H1 (cell line): ENCODE results near the gene SMYD3. TPM values are rescaled to one million over a fixed set of nuclear protein-coding genes. Genes with fewer than 3 reads are reported as not detected.

ENCODE experiments used
- CTCF ChIA-PET: fragments of 300-600 bp; sonication (Branson Sonifier 250); formaldehyde crosslinking; loops from one replicate; lab custom pipeline; 2021; ENCODE audit not compliant: partially characterized antibody; lab: Charles Lee
- POLR2A ChIA-PET: fragments of 300-600 bp; sonication (Branson Sonifier 250); formaldehyde crosslinking; loops from one replicate; lab custom pipeline; 2021; ENCODE audit warnings: inconsistent platforms; ENCODE audit not compliant: partially characterized antibody; lab: Charles Lee
- DNase-seq, 2 experiments: peaks; one replicate each; pipeline versions ENCODE4 v3.0.0 to v3.0.0-alpha.2; 2010 to 2022; ENCODE audit warnings: low spot score in 2 of 2, low read depth in 1 of 2, mixed read lengths in 1 of 2
- FAIRE-seq: peaks from 2 replicates; lab custom pipeline; 2011; peaks lifted over from hg19 to GRCh38; lab: Jason Lieb, UNC
- H2AFZ ChIP-seq: 2 replicates; pipeline ENCODE4 v1.8.1; 2012; ENCODE audit warnings: low read length, inconsistent platforms
- H2AK5ac ChIP-seq: 2 replicates; pipeline ENCODE4 v1.6.1; 2013; ENCODE audit warnings: low read depth, low read length
- H2BK120ac ChIP-seq: replicated peaks from 2 replicates; pipeline ENCODE3; 2013; ENCODE audit warnings: low read depth, low read length, inconsistent platforms
- H2BK12ac ChIP-seq: 2 replicates; pipeline ENCODE4 v1.6.1; 2013; ENCODE audit warnings: low read depth, low read length
- H2BK15ac ChIP-seq: 2 replicates; pipeline ENCODE4 v1.6.1; 2013; ENCODE audit warnings: low read length
- H2BK20ac ChIP-seq: 2 replicates; pipeline ENCODE4 v1.6.1; 2013; ENCODE audit warnings: low read length
- H2BK5ac ChIP-seq: 2 replicates; pipeline ENCODE4 v1.6.1; 2013; ENCODE audit warnings: low read depth, low read length
- H3K14ac ChIP-seq: 2 replicates; pipeline ENCODE4 v1.6.1; 2013; ENCODE audit warnings: inconsistent platforms; ENCODE audit not compliant: insufficient read length
- H3K18ac ChIP-seq: 2 replicates; pipeline ENCODE4 v1.6.1; 2013; ENCODE audit warnings: low read length; ENCODE audit errors: extremely low read depth
- H3K23ac ChIP-seq: 2 replicates; pipeline ENCODE4 v1.6.1; 2013; ENCODE audit warnings: inconsistent platforms; ENCODE audit not compliant: insufficient read length
- H3K23me2 ChIP-seq: 2 replicates; pipeline ENCODE4 v1.6.1; 2013; ENCODE audit warnings: low read depth, low read length
- H3K27ac ChIP-seq: 2 replicates; pipeline ENCODE4 v1.6.1; 2011; ENCODE audit warnings: low read depth, low read length, inconsistent platforms
- H3K27me3 ChIP-seq, 4 experiments: replicated peaks in 1 of 4; 1 replicate in 1 of 4; 2 replicates in 3 of 4; pipeline versions ENCODE4 v1.6.1 to v1.8.1; 2011 to 2013; ENCODE audit warnings: low read length in 3 of 4, mild to moderate bottlenecking in 3 of 4, inconsistent platforms in 2 of 4, mixed read lengths in 2 of 4, moderate library complexity in 1 of 4; ENCODE audit not compliant: control insufficient read depth in 3 of 4, insufficient read depth in 3 of 4; ENCODE audit errors: extremely low read depth in 1 of 4
- H3K36me3 ChIP-seq, 4 experiments: 2 replicates each; pipeline versions ENCODE4 v1.6.1 to v1.8.1; 2011 to 2013; ENCODE audit warnings: mild to moderate bottlenecking in 4 of 4, low read length in 3 of 4, moderate library complexity in 2 of 4, control low read depth in 1 of 4, inconsistent platforms in 1 of 4; ENCODE audit not compliant: insufficient read depth in 4 of 4, control insufficient read depth in 2 of 4
- H3K4ac ChIP-seq: replicated peaks from 2 replicates; pipeline ENCODE3; 2013; ENCODE audit warnings: low read length, low read depth, mixed read lengths, inconsistent platforms; ENCODE audit not compliant: insufficient read length
- H3K4me1 ChIP-seq, 4 experiments: replicated peaks in 1 of 4; 1 replicate in 1 of 4; 2 replicates in 3 of 4; pipeline versions ENCODE4 v1.6.1 to v1.8.1; 2011 to 2013; ENCODE audit warnings: low read length in 3 of 4, inconsistent platforms in 2 of 4, mixed read lengths in 1 of 4; ENCODE audit not compliant: insufficient read depth in 4 of 4, control insufficient read depth in 3 of 4
- H3K4me2 ChIP-seq, 2 experiments: 2 replicates each; pipeline versions ENCODE4 v1.6.1 to v1.8.1; 2011 to 2013; ENCODE audit warnings: low read depth in 2 of 2, low read length in 2 of 2, control low read depth in 1 of 2, inconsistent platforms in 1 of 2, mild to moderate bottlenecking in 1 of 2; ENCODE audit not compliant: insufficient read depth in 1 of 2
- H3K4me3 ChIP-seq, 4 experiments: fragments of 200-600, 300-600 bp in 1 of 4; sonication (generic), shearing (Covaris generic), sonication (Bioruptor Twin) in 1 of 4; 2 replicates each; pipeline versions ENCODE4 v1.5.1 to v1.8.1; 2011 to 2016; ENCODE audit warnings: low read length in 4 of 4, low read depth in 3 of 4, control low read depth in 2 of 4, inconsistent platforms in 2 of 4, mild to moderate bottlenecking in 2 of 4, mixed read lengths in 1 of 4, moderate library complexity in 1 of 4; ENCODE audit not compliant: insufficient read depth in 2 of 4; ENCODE audit errors: extremely low read depth in 1 of 4
- H3K56ac ChIP-seq: replicated peaks from 2 replicates; pipeline ENCODE3; 2013; ENCODE audit warnings: low read depth, mild to moderate bottlenecking, mixed read lengths, low read length, inconsistent platforms; ENCODE audit not compliant: insufficient read length
- H3K79me1 ChIP-seq: 2 replicates; pipeline ENCODE4 v1.6.1; 2013; ENCODE audit warnings: low read depth, low read length, control low read depth
- H3K79me2 ChIP-seq, 2 experiments: 2 replicates each; pipeline versions ENCODE4 v1.6.1 to v1.8.1; 2012 to 2013; ENCODE audit warnings: low read length in 2 of 2, mild to moderate bottlenecking in 2 of 2, inconsistent platforms in 1 of 2; ENCODE audit not compliant: insufficient read depth in 2 of 2, control insufficient read depth in 1 of 2
- H3K9ac ChIP-seq, 4 experiments: replicated peaks in 1 of 4; 1 replicate in 1 of 4; 2 replicates in 3 of 4; pipeline versions ENCODE4 v1.6.1 to v1.8.1; 2011 to 2013; ENCODE audit warnings: low read depth in 3 of 4, low read length in 3 of 4, control low read depth in 2 of 4, mild to moderate bottlenecking in 2 of 4, moderate library complexity in 2 of 4, inconsistent platforms in 1 of 4; ENCODE audit errors: extremely low read depth in 1 of 4
- H3K9me3 ChIP-seq, 2 experiments: 2 replicates each; pipeline versions ENCODE4 v1.6.1 to v1.8.1; 2012 to 2013; ENCODE audit warnings: mild to moderate bottlenecking in 2 of 2, moderate library complexity in 2 of 2, control low read depth in 1 of 2, inconsistent platforms in 1 of 2, low read depth in 1 of 2, low read length in 1 of 2, mixed read lengths in 1 of 2; ENCODE audit not compliant: insufficient read depth in 2 of 2
- H4K20me1 ChIP-seq, 2 experiments: replicated peaks in 1 of 2; 2 replicates each; pipeline versions ENCODE3 to v1.8.1; 2011 to 2013; ENCODE audit warnings: inconsistent platforms in 2 of 2, low read length in 2 of 2, mild to moderate bottlenecking in 1 of 2; ENCODE audit not compliant: insufficient read depth in 2 of 2, control insufficient read depth in 1 of 2
- H4K5ac ChIP-seq: 2 replicates; pipeline ENCODE4 v1.6.1; 2013; ENCODE audit warnings: low read length, low read depth, mixed read lengths, inconsistent platforms; ENCODE audit not compliant: insufficient read length
- H4K8ac ChIP-seq: 2 replicates; pipeline ENCODE4 v1.8.0; 2013; ENCODE audit warnings: mild to moderate bottlenecking, moderate library complexity, low read length, inconsistent platforms; ENCODE audit not compliant: insufficient read depth; ENCODE audit errors: extremely low read depth
- H4K91ac ChIP-seq: replicated peaks from 2 replicates; pipeline ENCODE3; 2013; ENCODE audit warnings: low read length, mixed read lengths, inconsistent platforms; ENCODE audit not compliant: insufficient read length
- CREB1 ChIP-seq: IDR thresholded peaks from 2 replicates; pipeline ENCODE4 v1.6.1; 2012; ENCODE audit warnings: inconsistent platforms
- CTBP2 ChIP-seq: IDR thresholded peaks from 2 replicates; pipeline ENCODE4 v1.7.0; 2011; ENCODE audit warnings: borderline replicate concordance, mild to moderate bottlenecking, moderate library complexity, mixed read lengths, low read length; ENCODE audit not compliant: insufficient read depth, insufficient read length
- JUND ChIP-seq: IDR thresholded peaks from 2 replicates; pipeline ENCODE4 v1.6.1; 2011; ENCODE audit warnings: mild to moderate bottlenecking, improper control_type of control experiment, low read length
- POLR2AphosphoS5 ChIP-seq: IDR thresholded peaks from 2 replicates; pipeline ENCODE4 v1.6.1; 2011; ENCODE audit warnings: low read depth, low read length
- WGBS, 2 experiments: shearing (Covaris generic) in 1 of 2; methylation state at CpG; one replicate each; pipeline versions ENCODE4 v1.1.6 to v1.1.7; 2013 to 2015; ENCODE audit warnings: low lambda C conversion rate in 2 of 2, mixed read lengths in 2 of 2, inconsistent platforms in 1 of 2, low coverage in 1 of 2, missing lambda C conversion rate in 1 of 2; ENCODE audit not compliant: insufficient replicate concordance in 2 of 2, insufficient coverage in 1 of 2, insufficient read length in 1 of 2; ENCODE audit errors: extremely low coverage in 1 of 2, missing lambda C conversion rate in 1 of 2; 5-methylcytosine and 5-hydroxymethylcytosine counted together
- polyA plus RNA-seq, 7 experiments: library from polyadenylated mRNA; depleted of rRNA in 3 of 7; stranded (reverse) in 5 of 7; unstranded in 2 of 7; fragments of >200 nt in 5 of 7; fragments of 200-250 nt in 2 of 7; gene quantifications; 1 replicate in 5 of 7; 2 replicates in 1 of 7; 4 replicates in 1 of 7; pipeline versions ENCODE4 v1.2.1 to v1.2.3, GENCODE V29; 2011 to 2013; ENCODE audit warnings: missing spikeins in 2 of 7, mixed read lengths in 2 of 7
- total RNA-seq: library from RNA; stranded (reverse); fragmentation: NEBNext Ultra II Directional; extraction: Animal tissue kit (Norgen Biotek cat#: 25700); gene quantifications from 2 replicates; pipeline ENCODE4 v1.2.1, GENCODE V29; 2021

SMYD3 gene
- total and polyA plus RNA-seq, 2 of the 8 experiments (the other 6 are each of a cell fraction or from before 2014, with no cell fraction given) = 17.3 to 25.4 TPM

DNA sequence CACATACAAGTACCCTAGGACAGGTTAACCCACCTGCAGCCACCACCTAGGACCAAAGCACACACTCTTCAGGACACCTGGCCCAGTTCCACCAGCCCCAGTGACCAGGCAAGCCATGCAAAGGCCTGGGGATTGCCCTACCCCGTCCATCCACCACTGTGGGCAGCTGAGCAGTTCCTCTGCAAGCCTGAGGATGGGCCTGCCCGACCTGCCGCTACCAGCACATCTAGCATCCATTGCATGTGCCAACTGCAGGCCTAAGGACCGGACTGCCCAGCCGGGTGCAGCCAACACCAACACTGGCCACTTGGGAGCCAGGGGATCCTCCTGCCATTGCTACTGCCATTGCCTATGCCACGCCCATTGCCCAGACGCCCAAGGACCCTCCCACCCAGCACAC, 558.3 kb downstream of the SMYD3 start:
- Histone ChIP-seq H3K56ac (no peak overlapping the region), H3K36me3 (no peaks in the 10 kb centered on the region), H2AFZ (no peak overlapping the region), H3K4me2 (no peak overlapping the region), H3K4me1 (no peaks in the 10 kb centered on the region), H3K27me3 (no peaks in the 10 kb centered on the region), H3K79me1 (no peaks in the 10 kb centered on the region), H3K23me2 (no peaks in the 10 kb centered on the region), H3K4me3 (no peak overlapping the region), H2AK5ac (no peak overlapping the region), H3K27ac (no peak overlapping the region), H2BK20ac (no peak overlapping the region), H3K18ac (no peak overlapping the region), H2BK5ac (0 out of 2 replicates have a peak overlapping the region, but pooled peaks have one; percentile 49), H3K23ac (no peak overlapping the region), H3K9me3 (no peaks in the 10 kb centered on the region), H4K8ac (peak overlapping the region; percentile 47; the same call in 1 of the 2 replicates), H2BK12ac (no peak overlapping the region; the same call in 1 of the 2 replicates), H4K91ac (peak overlapping the region; percentile 81), H4K20me1 (no peaks in the 10 kb centered on the region), H2BK120ac (no peak overlapping the region), H3K14ac (no peak overlapping the region), H4K5ac (no peak overlapping the region), H3K4ac (no peak overlapping the region), H3K79me2 (no peaks in the 10 kb centered on the region), H3K9ac (no peak overlapping the region), H2BK15ac (no peak overlapping the region)
- WGBS, 2 experiments = 97% methylated on average over 7 of the region's 7 CpGs; no CpG with 5 or more reads in 1 of the 2 experiments
- ChIA-PET POLR2A (no interaction called here), CTCF (no interaction called here)
- FAIRE-seq (no peak), DNase-seq (no peak)
- no peak for TF ChIP-seq CTBP2
- no peak for TF ChIP-seq POLR2AphosphoS5
- TF ChIP-seq JUND = no peak
- no peak for TF ChIP-seq CREB1
